H9 (cell line): ENCODE results near the gene ITPR1. TPM values are rescaled to one million over a fixed set of nuclear protein-coding genes. Genes with fewer than 3 reads are reported as not detected.

Experiments
- DNase-seq: peaks from one replicate; pipeline ENCODE4 v3.0.0-alpha.2; 2017
- H2AFZ ChIP-seq: one replicate; pipeline ENCODE4 v1.6.1; 2013; ENCODE audit warnings: mild to moderate bottlenecking, low read length, control low read depth, moderate library complexity
- H2AK5ac ChIP-seq: 2 replicates; pipeline ENCODE4 v1.6.1; 2013; ENCODE audit warnings: low read length, control low read depth, mixed read lengths; ENCODE audit not compliant: insufficient read length
- H2BK120ac ChIP-seq: one replicate; pipeline ENCODE4 v1.6.1; 2013; ENCODE audit warnings: low read depth, mild to moderate bottlenecking, low read length, control low read depth, inconsistent platforms; ENCODE audit not compliant: poor library complexity, severe bottlenecking
- H2BK12ac ChIP-seq: 2 replicates; pipeline ENCODE4 v1.6.1; 2013; ENCODE audit warnings: low read length, control low read depth, mixed read lengths, low read depth; ENCODE audit not compliant: insufficient read length
- H2BK15ac ChIP-seq: 2 replicates; pipeline ENCODE4 v1.6.1; 2013; ENCODE audit warnings: low read depth, low read length, control low read depth
- H2BK20ac ChIP-seq: one replicate; pipeline ENCODE4 v1.6.1; 2013; ENCODE audit warnings: low read depth, mild to moderate bottlenecking, low read length, control low read depth, inconsistent platforms; ENCODE audit not compliant: poor library complexity, severe bottlenecking
- H2BK5ac ChIP-seq: 2 replicates; pipeline ENCODE4 v1.6.1; 2013; ENCODE audit warnings: low read length, control low read depth, mixed read lengths; ENCODE audit not compliant: insufficient read length
- H3K14ac ChIP-seq: 2 replicates; pipeline ENCODE4 v1.6.1; 2013; ENCODE audit warnings: low read length, control low read depth; ENCODE audit not compliant: insufficient read depth
- H3K18ac ChIP-seq: 2 replicates; pipeline ENCODE4 v1.6.1; 2013; ENCODE audit warnings: low read depth, mild to moderate bottlenecking, mixed read lengths, low read length, control low read depth; ENCODE audit not compliant: insufficient read length
- H3K23ac ChIP-seq: 2 replicates; pipeline ENCODE4 v1.6.1; 2013; ENCODE audit warnings: low read length, control low read depth, mixed read lengths, low read depth; ENCODE audit not compliant: insufficient read length
- H3K23me2 ChIP-seq: 2 replicates; pipeline ENCODE4 v1.6.1; 2013; ENCODE audit warnings: low read depth, mild to moderate bottlenecking, mixed read lengths, low read length, control low read depth; ENCODE audit not compliant: insufficient read length, poor library complexity, severe bottlenecking
- H3K27ac ChIP-seq: 2 replicates; pipeline ENCODE4 v1.5.1; 2013; ENCODE audit warnings: low read length, control low read depth, mixed read lengths, low read depth; ENCODE audit not compliant: insufficient read length
- H3K27me3 ChIP-seq: 2 replicates; pipeline ENCODE4 v1.6.1; 2013; ENCODE audit warnings: low read length, control low read depth, inconsistent platforms; ENCODE audit not compliant: insufficient read depth
- H3K4ac ChIP-seq: 2 replicates; pipeline ENCODE4 v1.6.1; 2013; ENCODE audit warnings: low read depth, mild to moderate bottlenecking, control low read depth, inconsistent platforms, low read length, moderate library complexity
- H3K4me1 ChIP-seq: 2 replicates; pipeline ENCODE4 v1.6.1; 2013; ENCODE audit warnings: low read length, control low read depth, inconsistent platforms; ENCODE audit not compliant: insufficient read depth
- H3K4me2 ChIP-seq: 2 replicates; pipeline ENCODE4 v1.6.1; 2013; ENCODE audit warnings: low read length, control low read depth, mixed read lengths; ENCODE audit not compliant: insufficient read length, insufficient read depth
- H3K56ac ChIP-seq: 2 replicates; pipeline ENCODE4 v1.6.1; 2013; ENCODE audit warnings: low read depth, mild to moderate bottlenecking, mixed read lengths, low read length, control low read depth; ENCODE audit not compliant: insufficient read length
- H3K79me1 ChIP-seq: 2 replicates; pipeline ENCODE4 v1.6.1; 2013; ENCODE audit warnings: low read depth, mild to moderate bottlenecking, moderate library complexity, low read length, control low read depth, inconsistent platforms; ENCODE audit not compliant: insufficient read depth, poor library complexity, severe bottlenecking
- H3K79me2 ChIP-seq: 2 replicates; pipeline ENCODE4 v1.6.1; 2013; ENCODE audit warnings: low read length, control low read depth, inconsistent platforms; ENCODE audit not compliant: insufficient read depth
- H3K9ac ChIP-seq: 2 replicates; pipeline ENCODE4 v1.6.1; 2013; ENCODE audit warnings: low read length, control low read depth, mixed read lengths; ENCODE audit not compliant: insufficient read length; ENCODE audit errors: extremely low read depth
- H3K9me3 ChIP-seq: one replicate; pipeline ENCODE4 v1.6.1; 2013; ENCODE audit warnings: low read depth, low read length, inconsistent platforms; ENCODE audit not compliant: control insufficient read depth
- H3T11ph ChIP-seq: one replicate; pipeline ENCODE4 v1.6.1; 2013; ENCODE audit warnings: mild to moderate bottlenecking, low read length, control low read depth, inconsistent platforms
- H4K20me1 ChIP-seq: one replicate; pipeline ENCODE4 v1.6.1; 2013; ENCODE audit not compliant: control insufficient read depth, insufficient read length, insufficient read depth
- H4K5ac ChIP-seq: 2 replicates; pipeline ENCODE4 v1.6.1; 2013; ENCODE audit warnings: low read depth, mild to moderate bottlenecking, mixed read lengths, low read length, control low read depth; ENCODE audit not compliant: insufficient read length
- H4K8ac ChIP-seq: replicated peaks from 2 replicates; pipeline ENCODE4 v1.6.1; 2013; ENCODE audit warnings: low read length, control low read depth, mixed read lengths, low read depth; ENCODE audit not compliant: insufficient read length
- H4K91ac ChIP-seq: 2 replicates; pipeline ENCODE4 v1.6.1; 2013; ENCODE audit warnings: low read depth, mild to moderate bottlenecking, moderate library complexity, mixed read lengths, low read length, control low read depth; ENCODE audit not compliant: insufficient read length
- H3K27ac Mint-ChIP-seq, 3 experiments: 2 replicates in 2 of 3; 3 replicates in 1 of 3; pipeline ENCODE4 v1.8.0; 2020 to 2021; ENCODE audit warnings: mixed read lengths in 3 of 3, mild to moderate bottlenecking in 1 of 3, moderate library complexity in 1 of 3
- H3K27me3 Mint-ChIP-seq: 2 replicates; pipeline ENCODE4 v1.8.0; 2021; ENCODE audit warnings: low read depth, mild to moderate bottlenecking, moderate library complexity, mixed read lengths
- H3K36me3 Mint-ChIP-seq, 3 experiments: 2 replicates in 2 of 3; 3 replicates in 1 of 3; pipeline ENCODE4 v1.8.0; 2020 to 2021; ENCODE audit warnings: low read depth in 3 of 3, mixed read lengths in 3 of 3; ENCODE audit not compliant: insufficient read depth in 1 of 3
- H3K4me1 Mint-ChIP-seq, 2 experiments: 2 replicates each; pipeline ENCODE4 v1.8.0; 2020; ENCODE audit warnings: mixed read lengths in 2 of 2
- H3K4me3 Mint-ChIP-seq, 2 experiments: 2 replicates in 1 of 2; 3 replicates in 1 of 2; pipeline ENCODE4 v1.8.0; 2020 to 2021; ENCODE audit warnings: mild to moderate bottlenecking in 2 of 2, mixed read lengths in 2 of 2, moderate library complexity in 1 of 2
- H3K9me3 Mint-ChIP-seq, 2 experiments: 2 replicates in 1 of 2; 3 replicates in 1 of 2; pipeline ENCODE4 v1.8.0; 2020; ENCODE audit warnings: mild to moderate bottlenecking in 2 of 2, mixed read lengths in 2 of 2, moderate library complexity in 1 of 2
- CTCF ChIP-seq: fragments of 200-600 bp; sonication (generic); conservative IDR thresholded peaks from 3 replicates; pipeline ENCODE4 v1.8.0; 2021; ENCODE audit warnings: antibody characterized with exemption, mild to moderate bottlenecking
- WGBS: extraction: QIAGEN DNeasy Blood & Tissue Kit; methylation state at CpG from one replicate; pipeline ENCODE4 v1.1.7; 2013; ENCODE audit warnings: missing lambda C conversion rate, low lambda C conversion rate, mixed read lengths; ENCODE audit not compliant: insufficient read length; ENCODE audit errors: extremely low coverage; 5-methylcytosine and 5-hydroxymethylcytosine counted together
- total RNA-seq: library from RNA; stranded (reverse); gene quantifications from 2 replicates; pipeline ENCODE4 v1.2.1, GENCODE V29; 2021

The ITPR1 gene
- total RNA-seq, 1 experiment from 2014 or later: 4.2 TPM

DNA sequence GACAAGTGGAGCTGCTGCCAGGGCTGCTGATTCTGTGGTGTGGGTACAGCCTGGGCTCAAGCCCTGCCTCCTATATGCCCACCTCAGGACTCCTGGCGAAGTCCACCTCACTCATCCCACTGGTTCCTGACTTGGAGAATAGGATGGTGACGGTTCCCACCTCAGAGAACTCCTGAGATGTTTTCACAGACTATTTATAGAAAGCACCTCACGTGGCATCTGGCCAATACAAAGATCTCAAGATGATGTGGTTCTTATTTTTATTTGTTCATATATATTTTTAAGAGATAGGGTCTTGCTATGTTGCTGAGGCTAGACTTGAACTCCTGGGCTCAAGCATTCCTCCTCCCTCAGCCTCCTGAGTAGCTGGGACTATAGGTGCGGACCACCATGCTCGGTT, 249.2 kb downstream of the ITPR1 start:
- no peaks in the 10 kb centered on the region for H3K79me1 ChIP-seq
- H3K56ac ChIP-seq: no peak overlapping the region
- H2BK120ac ChIP-seq: no peak overlapping the region
- H4K20me1 ChIP-seq: no peaks in the 10 kb centered on the region
- H2AFZ ChIP-seq: no peak overlapping the region
- DNase-seq: no peak
- H3K79me2 ChIP-seq: no peaks in the 10 kb centered on the region
- H3K9ac ChIP-seq: no peak overlapping the region
- peaks cover 0 to 4% of the 10 kb centered on the region in 2 experiments; a peak in 1 of 4 replicates for H3K4me1 Mint-ChIP-seq
- H3K9me3 ChIP-seq: no peaks in the 10 kb centered on the region
- no peaks in the 10 kb centered on the region for H3K27me3 ChIP-seq
- no peaks in the 10 kb centered on the region; the same call in none of the 2 replicates for H3K27me3 Mint-ChIP-seq
- H2BK20ac ChIP-seq: no peak overlapping the region
- no peak overlapping the region for H3K23ac ChIP-seq
- H2BK15ac ChIP-seq: no peak overlapping the region
- no peak overlapping the region for H3K4ac ChIP-seq
- H3K4me3 Mint-ChIP-seq: no peak overlapping the region
- H3K27ac Mint-ChIP-seq: no peak overlapping the region; a peak in 1 of 7 replicates
- no peaks in the 10 kb centered on the region; the same call in 1 of the 2 replicates for H3K4me1 ChIP-seq
- H3K18ac ChIP-seq: no peak overlapping the region
- H2AK5ac ChIP-seq: no peak overlapping the region
- no peak overlapping the region for H3K14ac ChIP-seq
- H4K8ac ChIP-seq: no peak overlapping the region
- H3K4me2 ChIP-seq: no peak overlapping the region
- H3K36me3 Mint-ChIP-seq: peaks cover 0 to 2% (median 0%) of the 10 kb centered on the region in 3 experiments; a peak in 3 of 7 replicates
- no peaks in the 10 kb centered on the region for H3K9me3 Mint-ChIP-seq
- H2BK5ac ChIP-seq: no peak overlapping the region
- no peak overlapping the region for H4K91ac ChIP-seq
- TF ChIP-seq CTCF: no peak
- no peaks in the 10 kb centered on the region for H3K23me2 ChIP-seq
- WGBS: no CpG with 5 or more reads among the region's 5 CpGs
- no peak overlapping the region for H4K5ac ChIP-seq
- H2BK12ac ChIP-seq: no peak overlapping the region
- no peak overlapping the region for H3K27ac ChIP-seq
- H3T11ph ChIP-seq: no peak overlapping the region
